ENCODE measurements around the gene FBLN1.

The FBLN1 gene

DNA sequence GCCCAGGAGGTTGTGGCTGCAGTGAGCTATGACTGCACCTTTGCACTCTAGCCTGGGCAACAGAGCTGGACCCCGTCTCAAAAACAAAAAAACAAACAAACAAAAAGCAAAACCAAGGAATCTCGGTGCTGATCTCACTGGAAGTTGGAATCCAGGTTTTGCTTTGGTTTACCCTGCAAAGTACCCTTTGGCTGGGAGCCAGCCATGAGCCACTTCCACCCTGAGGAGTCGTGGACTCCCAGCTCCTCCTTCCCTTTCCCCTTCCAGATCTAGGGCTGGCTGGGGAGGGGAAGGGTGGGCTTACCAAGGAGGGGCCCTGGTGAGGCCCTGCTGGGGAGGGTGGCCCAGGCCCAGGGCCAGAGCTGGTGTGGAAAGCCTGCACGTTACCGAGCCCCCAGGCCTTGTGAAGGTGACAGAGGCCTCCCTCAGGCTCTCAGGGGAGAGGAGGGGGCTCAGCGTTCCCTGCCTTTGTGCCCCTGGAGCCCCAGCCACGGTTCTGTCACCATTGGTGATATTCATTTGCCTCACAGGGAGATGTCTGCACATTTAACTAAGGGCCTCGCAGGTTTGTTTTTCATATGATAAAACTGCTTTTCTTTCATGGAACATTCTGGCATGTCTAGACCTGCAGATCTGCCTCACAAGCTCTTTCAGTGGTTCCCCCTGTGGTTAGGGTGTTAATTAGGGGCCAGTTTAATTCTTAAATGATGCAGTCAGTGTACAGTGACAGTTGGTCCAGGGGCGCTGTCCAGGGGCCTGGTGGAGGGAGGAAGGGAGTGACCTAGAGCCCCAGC, 29.0 kb downstream of the FBLN1 start:
- Histone ChIP-seq H4K20me1 (ENCODE audit: insufficient read depth, low read length) (no peaks in the 10 kb centered on the region), H3K27me3 (ENCODE audit: low read depth, low read length) (peaks cover 4% of the 10 kb centered on the region; the same call in 1 of the 2 replicates), H3K4me3 (ENCODE audit: low read length) (no peak overlapping the region), H3K9ac (ENCODE audit: low read length) (no peak overlapping the region), H3K4me2 (ENCODE audit: low read length) (no peak overlapping the region), H2AFZ (ENCODE audit: low read depth, low read length) (no peak overlapping the region), H3K4me1 (ENCODE audit: low read length) (no peaks in the 10 kb centered on the region), H3K27ac (ENCODE audit: low read length) (no peak overlapping the region), H3K36me3 (replicated peaks; ENCODE audit: low read depth, low read length) (no peaks in the 10 kb centered on the region), H3K79me2 (ENCODE audit: low read length) (no peaks in the 10 kb centered on the region), H3K9me3 (ENCODE audit: insufficient read depth, low read length) (no peaks in the 10 kb centered on the region)
- TF ChIP-seq EZH2phosphoT487 (IDR thresholded peaks at IDR 0.05; ENCODE audit: low read depth) (no peak), CTCF (IDR thresholded peaks at IDR 0.05; ENCODE audit: low read depth, low read length) (no peak)

- Histone ChIP-seq H3K4me1 (ENCODE audit: low read length) (no peaks in the 10 kb centered on the region), H4K20me1 (ENCODE audit: insufficient read depth, low read length) (no peaks in the 10 kb centered on the region), H3K9me3 (ENCODE audit: insufficient read depth, low read length) (no peaks in the 10 kb centered on the region), H3K4me2 (ENCODE audit: low read length) (no peak overlapping the region), H3K9ac (ENCODE audit: low read length) (no peak overlapping the region), H3K27me3 (ENCODE audit: low read depth, low read length) (peaks cover 4% of the 10 kb centered on the region; the same call in 1 of the 2 replicates), H3K36me3 (replicated peaks; ENCODE audit: low read depth, low read length) (no peaks in the 10 kb centered on the region), H3K27ac (ENCODE audit: low read length) (no peak overlapping the region), H3K79me2 (ENCODE audit: low read length) (no peaks in the 10 kb centered on the region), H2AFZ (ENCODE audit: low read depth, low read length) (no peak overlapping the region), H3K4me3 (ENCODE audit: low read length) (no peak overlapping the region)
- TF ChIP-seq EZH2phosphoT487 (IDR thresholded peaks at IDR 0.05; ENCODE audit: low read depth) (no peak), CTCF (IDR thresholded peaks at IDR 0.05; ENCODE audit: low read depth, low read length) (no peak)
Observed at GRCh38 chr22:45532235-45532631, 29.6 kb downstream of the FBLN1 start.

DNA sequence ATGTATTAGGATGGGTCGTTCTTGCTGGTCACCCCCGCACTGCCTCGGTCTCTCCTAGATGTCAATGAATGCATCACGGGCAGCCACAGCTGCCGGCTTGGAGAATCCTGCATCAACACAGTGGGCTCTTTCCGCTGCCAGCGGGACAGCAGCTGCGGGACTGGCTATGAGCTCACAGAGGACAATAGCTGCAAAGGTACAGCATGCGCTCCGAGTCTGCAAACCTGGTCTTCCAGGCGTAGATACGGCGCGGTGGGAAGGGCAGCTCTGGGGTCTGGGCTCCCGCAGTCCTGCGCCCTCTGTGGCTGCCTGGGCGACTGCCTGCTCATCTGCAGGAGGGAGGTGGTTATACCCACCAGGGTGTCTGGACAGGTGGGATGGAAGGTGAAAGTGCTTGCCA, 31.0 kb downstream of the FBLN1 start:
- Histone ChIP-seq H3K9ac (ENCODE audit: low read length) (no peak overlapping the region), H3K9me3 (ENCODE audit: insufficient read depth, low read length) (no peaks in the 10 kb centered on the region), H3K27ac (ENCODE audit: low read length) (no peak overlapping the region), H3K27me3 (ENCODE audit: low read depth, low read length) (peaks cover 16% of the 10 kb centered on the region), H3K79me2 (ENCODE audit: low read length) (no peaks in the 10 kb centered on the region), H3K36me3 (replicated peaks; ENCODE audit: low read depth, low read length) (no peaks in the 10 kb centered on the region), H2AFZ (ENCODE audit: low read depth, low read length) (no peak overlapping the region), H3K4me1 (ENCODE audit: low read length) (no peaks in the 10 kb centered on the region), H4K20me1 (ENCODE audit: insufficient read depth, low read length) (no peaks in the 10 kb centered on the region), H3K4me2 (ENCODE audit: low read length) (no peak overlapping the region), H3K4me3 (ENCODE audit: low read length) (no peak overlapping the region)
- TF ChIP-seq CTCF (IDR thresholded peaks at IDR 0.05; ENCODE audit: low read depth, low read length): no peak
- TF ChIP-seq EZH2phosphoT487 (IDR thresholded peaks at IDR 0.05; ENCODE audit: low read depth): no peak

- TF ChIP-seq EZH2phosphoT487 (IDR thresholded peaks at IDR 0.05; ENCODE audit: low read depth) (no peak), CTCF (IDR thresholded peaks at IDR 0.05; ENCODE audit: low read depth, low read length) (no peak)
- Histone ChIP-seq H3K36me3 (replicated peaks; ENCODE audit: low read depth, low read length) (no peaks in the 10 kb centered on the region), H3K9ac (ENCODE audit: low read length) (no peak overlapping the region), H4K20me1 (ENCODE audit: insufficient read depth, low read length) (no peaks in the 10 kb centered on the region), H3K9me3 (ENCODE audit: insufficient read depth, low read length) (no peaks in the 10 kb centered on the region), H3K27ac (ENCODE audit: low read length) (no peak overlapping the region), H3K4me3 (ENCODE audit: low read length) (no peak overlapping the region), H3K79me2 (ENCODE audit: low read length) (no peaks in the 10 kb centered on the region), H2AFZ (ENCODE audit: low read depth, low read length) (no peak overlapping the region), H3K4me2 (ENCODE audit: low read length) (no peak overlapping the region), H3K4me1 (ENCODE audit: low read length) (no peaks in the 10 kb centered on the region), H3K27me3 (ENCODE audit: low read depth, low read length) (peaks cover 21% of the 10 kb centered on the region)
Observed at GRCh38 chr22:45534339-45535192, 31.9 kb downstream of the FBLN1 start.
